HG02763 (cell line): ENCODE data around the gene SPOCK1.

Experiments
- ATAC-seq: cut with Tn5 transposase; IDR thresholded peaks from one replicate; pipeline ENCODE4 v1.9.1; 2021; ENCODE audit warnings: mild to moderate bottlenecking, moderate library complexity; ENCODE audit not compliant: unreplicated experiment

The SPOCK1 gene

DNA sequence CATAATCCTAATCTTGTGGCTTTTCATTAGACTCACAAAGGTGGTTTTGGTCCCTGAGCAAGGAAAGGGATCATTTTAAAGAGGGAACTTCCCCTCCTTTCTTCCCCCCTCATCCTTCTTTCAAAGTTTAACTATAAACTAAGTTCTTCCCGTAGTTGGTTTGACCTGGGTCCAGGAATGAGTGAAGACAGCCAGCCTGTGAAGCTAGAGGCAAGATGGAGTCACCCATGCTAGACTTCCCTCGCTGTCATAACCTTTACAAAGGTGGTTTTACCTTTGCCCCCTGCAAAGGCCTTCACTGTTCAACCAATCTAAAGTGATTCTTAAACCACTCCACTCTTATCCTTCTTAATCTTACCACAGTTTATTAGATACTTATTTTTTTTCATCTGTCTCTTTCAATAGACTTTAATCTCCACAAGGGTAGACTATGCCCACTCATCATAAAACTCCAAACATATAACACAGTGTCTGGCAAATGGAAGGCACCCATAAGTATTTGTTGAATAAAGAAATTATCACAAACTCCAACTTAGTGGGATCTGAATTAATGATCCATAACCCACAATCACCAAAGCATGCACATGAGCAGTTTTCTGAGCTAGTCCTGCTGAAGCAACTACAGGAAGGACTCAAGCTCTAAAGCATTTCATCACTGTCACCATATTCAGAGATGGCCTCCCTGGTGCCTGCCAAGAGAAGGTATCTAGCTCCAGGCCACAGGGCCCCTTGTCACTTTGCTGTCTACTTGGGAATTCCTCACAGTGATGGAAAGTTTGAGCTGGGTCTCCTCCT is 369.0 kb downstream of the SPOCK1 start:
- ATAC-seq, result no peak

DNA sequence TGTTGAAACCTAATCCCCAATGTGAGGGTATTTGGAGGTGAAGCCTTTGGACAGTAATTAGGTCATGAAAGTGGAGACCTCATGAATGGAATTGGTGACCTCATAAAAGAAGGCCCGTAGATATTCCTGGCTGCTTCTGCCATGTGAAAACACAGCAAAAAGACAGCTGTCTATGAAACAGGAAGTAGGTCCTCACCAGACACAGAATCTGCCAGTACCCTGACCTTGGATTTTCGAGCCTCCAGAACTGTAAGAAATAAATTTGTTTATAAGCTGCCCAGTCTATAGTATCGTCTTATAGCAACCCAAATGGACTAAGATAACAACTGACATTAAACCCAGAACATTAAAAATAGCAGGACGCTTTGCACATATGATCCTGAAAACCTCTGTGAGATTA is 371.1 kb downstream of the SPOCK1 start:
- no peak for ATAC-seq

DNA sequence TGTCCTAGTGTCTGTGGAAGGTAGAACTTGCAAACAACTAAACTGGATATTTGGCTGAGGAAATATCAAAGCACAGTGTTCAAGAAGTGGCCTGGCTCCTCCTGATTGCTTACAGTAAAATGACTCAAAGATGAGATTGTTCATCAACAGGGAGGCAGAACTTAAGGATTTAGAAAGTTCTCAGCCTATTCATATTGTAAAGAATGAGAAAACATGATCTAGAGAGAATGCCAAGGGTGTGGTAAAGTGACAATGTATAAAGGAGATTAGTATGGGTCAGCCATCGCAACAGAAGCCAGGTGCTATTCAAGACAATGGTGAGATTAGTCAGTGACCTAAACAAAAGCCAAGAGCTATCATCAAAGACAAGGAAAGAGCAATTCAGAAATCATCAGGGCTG is 372.3 kb downstream of the SPOCK1 start:
- no peak for ATAC-seq

DNA sequence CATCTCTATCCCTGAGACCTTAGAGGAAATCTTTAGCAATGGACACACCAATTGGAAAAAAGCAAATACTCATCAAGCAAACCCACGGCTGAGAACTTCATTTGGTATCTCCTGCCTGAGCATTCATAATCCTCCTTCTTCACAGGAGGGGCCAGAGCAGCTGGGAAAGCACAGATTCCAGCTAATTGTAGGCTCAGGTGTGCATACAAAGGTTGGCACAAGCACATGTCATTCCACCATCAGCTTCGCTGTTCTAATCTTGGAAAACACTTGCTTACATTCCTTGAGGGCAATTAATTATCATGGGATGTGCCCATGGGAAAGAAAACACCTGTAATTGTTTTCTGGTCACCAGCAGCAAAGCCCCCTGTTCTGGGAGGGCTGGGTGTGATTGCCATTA is 376.6 kb downstream of the SPOCK1 start:
- no peak for ATAC-seq

DNA sequence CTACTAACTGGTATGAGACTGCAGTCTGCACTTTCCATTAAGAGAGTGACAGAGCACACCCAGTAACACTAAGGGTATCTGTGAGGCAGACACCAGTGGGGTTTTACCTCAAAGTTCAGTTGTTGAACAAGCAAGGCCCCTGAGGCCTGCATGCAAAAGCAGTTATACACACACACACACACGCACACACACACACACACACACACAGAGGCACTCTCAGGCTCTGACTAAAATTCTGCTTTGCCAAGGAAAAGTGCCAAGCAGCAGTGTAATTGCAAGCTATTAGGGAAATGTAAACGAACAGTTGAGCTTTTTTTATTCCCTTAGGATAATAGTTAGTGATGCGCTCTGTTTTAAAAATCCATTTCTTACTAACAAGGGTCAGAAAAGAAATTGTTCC is 377.1 kb downstream of the SPOCK1 start:
- ATAC-seq, result no peak

DNA sequence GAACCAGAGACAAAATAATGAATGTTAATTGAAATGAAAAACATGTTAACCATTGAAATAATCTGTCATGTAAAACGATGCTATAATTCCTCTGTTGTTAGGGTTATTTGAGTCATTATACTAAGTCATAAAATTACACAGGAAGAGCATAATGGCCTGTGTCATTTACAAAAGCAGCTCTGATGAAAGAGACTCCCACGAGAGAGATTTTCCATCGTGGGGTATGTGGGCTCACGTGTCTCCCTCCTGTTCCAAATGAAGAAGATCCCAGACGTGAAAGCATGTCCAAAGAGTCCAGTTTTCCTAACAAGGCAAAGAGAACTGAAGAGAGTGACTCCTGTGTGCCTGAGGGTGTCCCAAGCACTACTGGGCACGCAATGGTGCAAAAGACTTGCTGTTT is 379.8 kb downstream of the SPOCK1 start:
- no peak for ATAC-seq

DNA sequence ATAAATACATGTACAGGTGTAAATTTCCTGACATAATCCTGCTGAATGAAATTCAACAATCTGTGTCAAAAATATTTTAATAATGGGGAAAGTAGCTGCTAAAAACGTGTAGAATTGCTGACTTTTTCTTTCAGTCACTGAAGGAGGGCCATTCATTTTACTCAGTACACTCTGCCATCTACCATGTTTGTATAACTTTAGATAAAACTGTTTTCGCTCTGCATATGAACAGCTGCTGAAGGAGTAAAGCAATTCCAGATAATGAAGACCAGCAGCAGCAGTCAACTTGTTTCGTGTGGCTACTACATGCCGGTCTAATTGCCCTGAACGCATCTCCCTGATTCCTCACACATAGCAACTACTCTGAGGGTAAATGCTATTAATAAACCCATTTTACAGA is 380.5 kb downstream of the SPOCK1 start:
- no peak for ATAC-seq

DNA sequence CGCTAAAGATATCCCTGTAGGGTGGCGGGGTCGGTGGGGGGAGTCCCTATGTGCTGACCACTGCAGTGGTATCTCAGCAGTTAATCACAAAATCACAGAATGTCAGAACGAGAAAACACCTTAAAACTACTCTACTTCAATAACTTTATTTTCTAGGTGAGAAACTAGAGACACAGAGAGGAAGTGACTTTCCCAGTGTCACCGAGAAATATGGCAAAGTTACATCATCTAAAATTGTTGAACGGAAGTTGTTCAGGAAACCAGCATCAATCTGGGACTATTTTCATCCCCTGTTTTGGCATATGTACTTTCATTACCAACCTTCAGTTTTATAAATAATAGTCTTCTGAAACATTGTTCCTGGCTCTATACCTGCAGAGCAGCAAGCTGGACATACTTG is 384.0 kb downstream of the SPOCK1 start:
- no peak for ATAC-seq

DNA sequence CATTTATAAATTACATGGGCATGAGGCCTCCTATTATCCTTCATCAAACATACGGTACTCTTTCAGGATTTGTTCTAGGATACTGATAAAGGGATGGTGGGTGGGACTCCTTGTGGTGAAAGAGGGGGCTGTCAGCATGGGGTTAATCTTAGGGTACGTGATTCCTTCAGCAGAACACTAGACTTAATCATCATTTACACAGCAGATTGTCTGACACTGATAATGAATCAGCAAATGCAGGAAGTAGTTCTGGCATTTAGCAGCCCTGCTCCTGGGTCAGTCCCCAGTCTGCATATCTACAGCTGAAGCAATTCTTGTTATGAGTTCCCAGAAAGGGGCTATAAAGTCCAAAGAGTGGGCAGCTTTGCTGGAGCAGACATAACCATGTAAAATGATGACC is 384.6 kb downstream of the SPOCK1 start:
- no peak for ATAC-seq

DNA sequence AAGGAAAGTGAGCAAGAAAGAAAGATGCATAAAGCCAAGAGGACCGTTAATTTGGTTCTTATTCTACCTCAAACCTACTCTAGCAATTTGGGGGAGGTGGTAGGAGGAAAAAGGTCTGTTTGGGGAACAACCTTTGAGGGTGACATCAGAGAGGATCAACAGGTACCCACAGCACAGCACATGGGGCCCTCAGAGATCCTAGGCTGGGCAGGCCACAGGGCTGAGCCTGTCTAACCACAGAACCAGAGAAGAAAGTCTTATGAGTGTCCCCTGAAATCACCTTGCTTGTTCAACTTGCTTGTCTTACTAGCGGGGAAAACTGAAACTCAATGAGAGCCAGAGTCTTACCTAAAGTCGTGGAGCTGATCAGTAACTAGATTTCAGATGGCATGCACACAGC is 385.2 kb downstream of the SPOCK1 start:
- ATAC-seq, result no peak

DNA sequence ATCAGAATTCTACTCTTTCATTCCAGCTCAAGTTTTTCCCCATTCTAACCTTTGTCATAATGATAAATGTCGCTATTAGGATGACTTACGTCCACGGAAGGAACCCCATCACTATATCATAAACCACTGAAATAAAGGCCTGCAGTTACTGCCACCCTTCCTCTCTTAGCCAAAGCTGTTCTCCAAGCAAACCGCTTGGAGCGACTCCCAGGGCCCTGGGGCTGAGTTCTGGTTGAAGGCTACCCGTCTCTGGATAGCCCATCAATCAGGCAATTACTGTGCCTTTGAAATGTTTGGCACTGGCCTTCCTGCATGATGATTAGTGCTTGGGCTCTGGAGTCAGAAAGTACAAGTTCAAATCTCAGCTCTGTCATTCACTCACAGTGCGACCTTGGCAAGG is 386.0 kb downstream of the SPOCK1 start:
- ATAC-seq, result no peak

DNA sequence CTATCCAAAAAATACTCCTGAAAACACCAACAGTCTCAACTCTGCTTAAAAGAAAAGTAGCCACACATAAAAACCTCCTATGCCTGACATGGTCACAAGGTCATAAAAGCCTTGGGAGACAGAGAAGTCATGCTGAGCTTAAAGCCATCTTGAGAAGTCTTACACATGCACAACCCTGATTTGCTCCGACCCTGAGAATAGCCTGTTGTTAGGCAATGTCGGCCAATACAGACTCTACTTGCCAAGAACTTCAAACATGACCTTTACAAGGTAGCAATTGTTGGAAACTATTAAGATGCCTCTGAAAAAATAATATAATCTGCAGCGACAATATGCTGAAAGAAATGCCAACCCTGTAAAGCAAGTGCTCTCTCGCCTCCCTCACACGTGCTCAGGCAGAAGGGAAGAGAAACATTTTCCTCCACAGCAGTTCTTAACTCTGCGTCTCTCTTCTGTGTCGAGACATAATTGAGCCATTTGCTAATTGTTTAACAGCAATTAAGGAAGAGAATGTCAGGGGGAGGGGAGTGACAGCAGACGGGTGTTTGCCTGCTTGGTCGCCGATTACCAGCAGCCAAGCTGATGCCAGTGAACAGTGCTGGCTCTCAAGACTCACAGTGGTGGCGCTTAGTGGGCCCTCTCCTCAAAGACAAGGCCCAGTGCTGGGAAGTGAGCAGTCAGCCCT is 393.6 kb downstream of the SPOCK1 start:
- ATAC-seq, result no peak

DNA sequence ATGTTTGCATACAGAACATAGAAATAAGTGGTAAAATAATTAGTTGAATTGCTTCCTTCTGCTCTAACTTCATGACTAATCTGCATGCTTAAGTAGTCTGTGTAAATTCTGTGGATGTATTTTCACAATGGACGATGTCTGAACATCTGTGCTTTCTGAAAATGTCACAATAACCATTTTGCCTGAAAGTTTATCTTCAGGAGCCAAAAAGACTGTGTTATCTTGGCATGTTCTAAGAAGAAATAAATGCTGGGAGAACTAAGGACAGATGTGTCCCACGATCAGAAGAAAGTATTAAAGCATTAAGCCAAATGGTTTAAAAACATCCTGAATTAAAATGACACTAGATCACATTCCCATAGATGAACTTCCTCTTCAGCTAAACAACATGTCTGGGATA is 397.6 kb downstream of the SPOCK1 start:
- ATAC-seq, result no peak

DNA sequence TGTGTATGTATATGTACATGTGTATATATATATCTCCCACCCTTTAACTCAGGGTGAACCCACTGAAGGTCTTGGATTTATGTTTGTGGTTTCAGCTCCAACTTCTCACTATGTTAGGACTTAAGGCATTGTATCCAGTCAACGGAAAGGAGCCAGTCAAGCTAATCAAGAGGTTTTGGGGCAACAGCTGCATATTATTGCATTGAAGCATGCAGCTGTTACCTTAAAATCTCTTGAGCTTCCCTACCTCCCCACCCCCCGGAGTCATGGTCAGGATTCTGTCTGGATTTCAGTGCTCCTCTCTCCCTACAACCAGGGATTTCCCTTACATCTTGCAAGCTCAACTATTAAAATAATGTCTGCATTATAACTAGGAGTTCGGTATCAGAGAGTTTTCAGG is 399.5 kb downstream of the SPOCK1 start:
- no peak for ATAC-seq

DNA sequence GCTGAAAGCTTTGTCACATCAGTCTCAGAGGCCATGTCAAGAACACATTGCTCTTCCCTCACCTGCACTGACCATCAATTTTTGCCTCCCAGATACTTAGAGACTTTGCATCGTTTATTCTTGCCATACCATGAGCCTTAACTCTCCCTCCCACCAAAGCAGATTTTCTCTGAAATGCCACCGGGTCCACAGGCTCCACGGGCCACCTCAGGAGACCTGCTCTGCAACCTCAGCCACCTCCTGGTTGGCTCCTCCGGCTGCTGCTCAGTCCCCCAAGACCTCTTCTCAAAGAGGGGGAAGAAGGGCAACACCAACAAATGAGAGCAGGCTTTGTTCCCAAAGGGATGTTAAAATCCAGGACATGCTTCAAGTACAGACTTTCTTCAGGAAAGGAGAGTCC is 400.5 kb downstream of the SPOCK1 start:
- ATAC-seq, result no peak

DNA sequence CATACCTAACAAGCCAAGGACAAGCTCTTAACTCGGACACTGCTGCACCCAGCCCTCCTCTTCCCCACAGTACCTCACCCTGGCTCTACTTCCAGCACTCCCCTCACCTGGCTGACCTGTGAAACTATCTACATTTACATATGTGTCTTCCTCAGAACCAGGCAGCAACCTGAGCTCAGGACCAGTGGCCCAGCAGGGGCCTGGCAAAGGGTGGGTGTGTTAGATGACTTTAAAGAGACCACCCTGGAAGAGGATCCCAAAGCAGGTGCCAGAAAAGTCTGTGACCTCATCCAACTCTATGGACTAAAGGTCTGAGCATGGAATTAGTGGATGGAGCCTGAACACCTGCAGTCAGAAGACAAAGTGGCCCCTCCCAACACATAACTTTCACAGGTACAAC is 400.9 kb downstream of the SPOCK1 start:
- no peak for ATAC-seq

DNA sequence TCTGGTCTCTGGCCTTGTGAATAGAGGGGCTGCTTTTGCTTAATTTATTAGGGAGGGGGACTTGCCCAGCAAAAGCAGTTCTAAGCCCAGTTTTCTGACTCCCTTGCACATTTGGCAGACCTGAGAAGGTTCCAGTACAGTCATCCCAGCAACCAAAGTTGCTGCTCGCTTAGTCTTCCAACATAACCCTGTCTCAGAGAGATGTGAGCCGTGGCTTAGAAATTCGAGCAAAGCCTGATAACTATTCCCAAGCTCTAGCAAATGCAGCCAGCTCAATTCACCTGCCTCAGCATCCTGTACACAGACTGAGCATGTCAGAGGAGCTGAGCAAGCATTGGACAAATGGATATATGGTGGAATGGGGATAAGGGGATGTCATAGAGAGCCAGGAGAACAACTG is 401.9 kb downstream of the SPOCK1 start:
- ATAC-seq, result no peak

DNA sequence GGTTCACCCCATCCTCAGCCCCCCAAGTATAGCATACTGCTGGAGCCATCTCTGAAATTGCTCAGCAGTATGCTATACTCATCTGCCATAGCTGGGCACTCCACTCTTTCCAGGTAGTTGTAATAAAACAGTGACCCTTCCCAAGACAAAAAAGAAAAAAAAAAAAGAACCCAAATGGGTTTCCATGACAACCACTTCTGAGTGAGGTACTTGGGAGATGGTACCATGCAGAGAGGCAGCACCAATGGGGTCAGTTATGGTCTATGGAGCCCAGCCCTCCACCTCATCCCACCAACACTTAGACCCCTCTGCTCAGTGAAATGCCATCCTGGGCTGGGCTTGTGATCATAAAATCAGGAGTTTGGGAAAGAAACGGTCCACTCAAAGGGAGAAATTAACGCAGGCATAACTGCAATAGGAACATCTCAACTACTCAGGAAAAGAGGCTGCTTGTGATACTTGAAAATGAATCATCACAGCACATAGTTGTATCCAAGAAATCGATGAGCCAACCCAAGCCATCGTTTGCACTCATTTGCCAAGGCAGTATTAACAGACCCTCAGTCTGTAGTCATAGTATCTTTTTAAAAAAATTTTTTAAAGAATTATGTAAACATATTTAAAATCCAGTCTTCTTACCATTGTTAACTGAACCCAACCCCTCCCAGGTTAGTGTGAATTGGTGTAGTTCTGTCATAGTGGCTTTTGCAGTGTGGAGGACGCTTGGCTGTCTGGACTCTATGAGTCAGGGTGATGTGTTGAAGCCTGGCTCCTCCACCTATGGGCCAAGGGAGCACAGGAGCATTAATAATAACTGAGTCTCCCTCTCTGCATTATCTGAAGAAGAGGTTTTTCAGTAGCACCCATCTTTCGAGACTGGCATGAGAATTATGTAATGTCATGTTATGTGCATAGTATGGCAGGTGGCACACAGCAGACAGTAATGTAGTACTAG is 402.7 kb downstream of the SPOCK1 start:
- ATAC-seq, result no peak

DNA sequence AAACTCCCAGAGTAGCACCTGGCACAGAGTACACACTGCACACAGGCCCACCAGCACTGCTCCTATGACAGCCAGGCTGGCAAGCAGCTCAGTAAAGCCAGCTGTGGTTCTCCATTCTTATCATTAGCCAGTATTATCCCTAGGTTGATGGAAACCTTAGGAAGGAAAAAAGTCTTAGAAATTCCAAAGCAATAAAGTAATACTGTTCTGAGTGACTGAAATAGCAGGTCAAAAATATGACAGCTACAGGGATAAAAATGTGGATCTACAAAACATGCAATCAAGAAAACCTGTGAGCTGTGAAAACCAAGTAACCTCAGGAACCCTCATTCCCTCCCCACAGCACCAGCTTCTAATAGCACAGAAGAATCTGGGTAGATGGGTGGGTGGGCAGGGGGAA is 403.5 kb downstream of the SPOCK1 start:
- no peak for ATAC-seq

DNA sequence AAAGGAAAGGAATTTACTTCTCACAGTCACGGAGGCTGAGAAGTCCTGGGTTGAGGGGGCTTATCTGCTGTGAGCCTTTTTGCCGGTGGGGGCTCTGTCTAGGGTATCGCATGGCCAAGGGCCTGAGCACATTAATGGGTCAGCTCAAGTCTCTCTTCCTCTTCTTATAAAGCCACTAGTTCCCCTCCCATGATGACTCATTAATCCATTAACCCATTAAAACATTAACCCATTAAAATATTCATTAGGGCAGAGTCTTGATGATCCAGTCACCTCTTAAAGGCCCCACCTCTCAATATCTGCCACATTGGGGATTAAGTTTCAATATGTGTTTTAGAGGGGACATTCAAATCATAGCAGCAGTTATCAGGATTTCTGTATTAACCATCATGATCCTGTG is 406.3 kb downstream of the SPOCK1 start:
- ATAC-seq, result no peak

DNA sequence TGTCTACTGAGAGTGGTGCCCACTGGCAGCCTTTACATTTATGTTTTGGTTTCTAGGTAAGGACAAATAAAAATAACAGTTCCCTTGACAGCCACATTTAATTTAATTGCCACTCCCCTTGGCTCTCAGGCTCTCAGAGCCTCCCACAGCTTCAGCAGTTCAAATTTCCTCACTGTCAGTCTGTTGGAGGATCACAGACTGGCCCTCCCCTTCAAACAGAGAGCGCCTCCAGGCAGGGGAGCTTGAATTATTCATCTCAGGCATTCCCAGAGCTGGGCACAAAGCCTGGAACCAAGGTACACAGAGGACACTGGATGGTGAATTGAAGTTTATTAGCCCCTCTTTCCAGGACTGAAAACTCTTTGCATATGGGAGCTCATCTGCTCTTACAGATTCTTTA is 407.7 kb downstream of the SPOCK1 start:
- ATAC-seq, result no peak

DNA sequence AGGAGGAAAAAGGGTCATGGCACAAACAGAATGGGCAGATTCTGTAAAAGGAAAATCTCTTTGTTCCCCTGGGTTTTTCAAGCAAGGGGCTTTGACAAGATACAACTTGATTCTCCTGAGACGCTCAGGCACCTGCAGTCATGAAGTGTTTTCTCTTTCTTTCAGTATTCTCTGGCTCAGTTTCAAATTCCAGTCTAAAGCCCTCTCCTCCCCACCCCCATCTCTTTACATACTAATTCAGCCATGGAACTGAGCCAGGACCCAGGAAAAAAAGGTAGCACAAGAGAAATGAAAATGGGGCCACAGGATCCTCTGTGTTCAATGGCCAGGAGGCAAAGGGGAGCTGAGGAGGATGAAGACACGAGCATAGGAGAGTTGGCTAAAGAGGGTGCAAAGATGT is 408.4 kb downstream of the SPOCK1 start:
- no peak for ATAC-seq
